OCI-LY3 (cell line): Measurements from ENCODE around the gene CABP4.

Experiments used
- H2AFZ ChIP-seq: fragments of 200-600, 300-600 bp; shearing (Covaris generic); 2 replicates; pipeline ENCODE4 v1.6.0; 2014; ENCODE audit warnings: antibody characterized with exemption, low read depth, low read length
- H3K27ac ChIP-seq: fragments of 200-600, 300-600 bp; sonication (generic); 2 replicates; pipeline ENCODE4 v1.5.1; 2014; ENCODE audit warnings: mild to moderate bottlenecking, low read length, moderate library complexity, mixed read lengths
- H3K27me3 ChIP-seq: fragments of 200-600, 300-600 bp; sonication (generic); 2 replicates; pipeline ENCODE4 v1.6.1; 2014; ENCODE audit warnings: low read depth, low read length, mixed read lengths
- H3K36me3 ChIP-seq: fragments of 200-600, 300-600 bp; sonication (generic); replicated peaks from 2 replicates; pipeline ENCODE3; 2014; ENCODE audit warnings: low read depth, low read length, mixed read lengths
- H3K4me1 ChIP-seq: fragments of 300-600, 200-600 bp; sonication (generic); 2 replicates; pipeline ENCODE4 v1.6.1; 2014; ENCODE audit warnings: low read length, mixed read lengths
- H3K4me2 ChIP-seq: fragments of 200-600, 300-600 bp; sonication (generic); 2 replicates; pipeline ENCODE4 v1.6.1; 2014; ENCODE audit warnings: low read length, mixed read lengths
- H3K4me3 ChIP-seq: fragments of 300-600, 200-600 bp; sonication (generic); 2 replicates; pipeline ENCODE4 v1.5.1; 2014; ENCODE audit warnings: antibody characterized with exemption, mild to moderate bottlenecking, low read length, moderate library complexity
- H3K79me2 ChIP-seq: fragments of 300-600, 200-600 bp; shearing (Covaris generic); 2 replicates; pipeline ENCODE4 v1.6.1; 2014; ENCODE audit warnings: mild to moderate bottlenecking, low read length, mixed read lengths
- H3K9ac ChIP-seq: fragments of 300-600, 200-600 bp; shearing (Covaris generic); 2 replicates; pipeline ENCODE4 v1.6.0; 2014; ENCODE audit warnings: mild to moderate bottlenecking, low read length, moderate library complexity
- H3K9me3 ChIP-seq: fragments of 200-600, 300-600 bp; shearing (Covaris generic); 2 replicates; pipeline ENCODE4 v1.6.1; 2014; ENCODE audit warnings: low read length, mixed read lengths; ENCODE audit not compliant: insufficient read depth
- H4K20me1 ChIP-seq: fragments of 200-600, 300-600 bp; sonication (generic); 2 replicates; pipeline ENCODE4 v1.6.1; 2016; ENCODE audit warnings: low read length, mixed read lengths; ENCODE audit not compliant: insufficient read depth
- CTCF ChIP-seq: fragments of 200-600, 300-600 bp; sonication (generic); IDR thresholded peaks from 2 replicates; pipeline ENCODE4 v1.5.1; 2014; ENCODE audit warnings: antibody characterized with exemption, low read length, low read depth
- EZH2phosphoT487 ChIP-seq: fragments of 200-600 bp; shearing (Covaris generic); IDR thresholded peaks from 2 replicates; pipeline ENCODE4 v1.6.1; 2018; ENCODE audit warnings: antibody characterized with exemption, mixed run types, low read depth

Gene CABP4

DNA sequence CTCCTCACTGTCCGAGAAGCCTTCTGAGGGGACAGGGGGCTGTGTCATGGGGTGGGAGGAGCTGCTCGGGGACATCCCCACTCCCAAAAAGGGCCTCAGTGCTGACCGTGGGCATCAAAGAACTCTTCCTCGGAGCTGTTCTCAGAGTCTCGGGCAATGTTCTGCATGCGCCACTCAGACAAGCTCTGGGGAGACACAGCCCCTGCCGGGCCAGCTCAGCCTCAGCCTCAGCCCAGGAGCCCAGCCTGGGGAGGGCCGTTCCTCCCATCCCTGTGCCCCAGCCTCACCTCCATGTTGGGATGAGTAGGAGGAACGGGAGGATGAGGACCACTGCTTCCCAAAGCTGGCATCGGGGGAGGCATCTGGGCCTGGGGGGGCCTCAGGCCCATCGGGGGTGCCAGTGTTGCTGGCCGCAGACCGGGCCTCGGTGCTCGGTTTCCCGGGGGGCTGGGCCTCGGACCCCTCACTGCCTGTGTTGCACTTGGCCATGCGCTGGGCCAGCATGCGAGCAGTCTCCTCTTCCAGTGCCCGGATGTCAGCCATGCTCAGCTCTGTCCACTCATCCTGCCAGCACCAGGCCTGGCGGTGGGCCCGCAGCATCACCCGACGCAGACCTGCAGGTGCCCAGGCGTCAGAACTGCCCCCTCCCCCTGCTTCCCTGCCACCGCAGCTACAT lies 44.8 kb downstream of the CABP4 start:
- H3K9ac ChIP-seq: no peak overlapping the region
- no peak overlapping the region for H3K27ac ChIP-seq
- no peak overlapping the region for H3K4me3 ChIP-seq
- H3K79me2 ChIP-seq: peaks cover 16% of the 10 kb centered on the region
- H2AFZ ChIP-seq: no peak overlapping the region
- peaks cover 26% of the 10 kb centered on the region for H4K20me1 ChIP-seq
- no peaks in the 10 kb centered on the region for H3K27me3 ChIP-seq
- H3K36me3 ChIP-seq: peaks cover 61% of the 10 kb centered on the region
- TF ChIP-seq CTCF (no peak), EZH2phosphoT487 (no peak)
- H3K4me1 ChIP-seq: peaks cover 6% of the 10 kb centered on the region; the same call in 1 of the 2 replicates
- H3K9me3 ChIP-seq: no peaks in the 10 kb centered on the region
- no peak overlapping the region for H3K4me2 ChIP-seq

- H3K4me3 ChIP-seq: no peak overlapping the region
- no peaks in the 10 kb centered on the region for H3K9me3 ChIP-seq
- no peaks in the 10 kb centered on the region for H3K27me3 ChIP-seq
- no peak overlapping the region for H3K4me2 ChIP-seq
- no peak for TF ChIP-seq CTCF
- no peak for TF ChIP-seq EZH2phosphoT487
- peaks cover 26% of the 10 kb centered on the region for H4K20me1 ChIP-seq
- H3K27ac ChIP-seq: no peak overlapping the region
- H3K4me1 ChIP-seq: peaks cover 8% of the 10 kb centered on the region
- no peak overlapping the region for H2AFZ ChIP-seq
- H3K9ac ChIP-seq: no peak overlapping the region
- peaks cover 56% of the 10 kb centered on the region for H3K36me3 ChIP-seq
- H3K79me2 ChIP-seq: peaks cover 16% of the 10 kb centered on the region
These were observed 45.3 kb downstream of the CABP4 start for GRCh38 chr11:67500484-67500821.

DNA sequence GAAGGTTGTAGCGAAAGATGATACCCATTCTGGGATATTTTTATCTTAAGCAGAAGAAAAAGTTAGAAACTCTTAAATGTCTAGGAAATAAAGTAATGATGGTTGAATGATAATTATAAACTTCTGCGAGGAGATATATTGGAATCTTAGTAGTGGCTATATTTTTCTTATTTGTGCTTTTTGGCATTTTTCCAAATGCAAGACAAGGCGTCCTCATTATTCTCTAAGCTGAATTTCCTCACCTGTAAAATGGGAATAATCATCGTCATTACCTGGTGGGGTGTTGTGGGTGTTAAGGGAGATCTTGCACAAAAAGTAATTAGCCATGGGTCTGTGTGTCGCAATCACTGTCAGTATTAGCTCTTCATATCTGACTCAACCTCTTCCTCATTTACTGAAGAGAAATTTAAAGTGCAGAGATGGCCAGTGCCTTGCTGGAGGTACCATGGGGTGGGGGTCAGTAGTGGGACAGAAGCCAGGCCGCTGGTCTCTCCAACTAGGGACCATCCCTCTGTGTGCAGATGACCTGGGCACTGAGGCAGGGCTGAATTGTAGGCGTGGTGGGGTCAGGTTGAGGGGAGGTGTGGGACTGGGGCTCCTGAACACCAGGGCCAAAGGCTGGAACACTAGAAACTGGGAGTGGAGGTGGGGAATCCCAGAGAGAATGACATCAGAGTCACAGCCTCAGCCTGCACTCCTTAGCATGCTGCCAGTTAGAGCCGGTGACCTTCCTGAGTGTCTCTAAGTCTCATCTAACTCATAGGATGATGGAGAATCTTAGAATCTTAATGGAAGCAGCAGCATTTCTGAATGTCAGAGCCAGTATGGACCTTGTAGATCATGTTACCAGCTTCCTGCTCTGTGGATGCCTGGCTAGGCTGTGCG lies 45.9 kb downstream of the CABP4 start:
- peaks cover 51% of the 10 kb centered on the region for H3K36me3 ChIP-seq
- no peak overlapping the region for H3K9ac ChIP-seq
- H3K27me3 ChIP-seq: no peaks in the 10 kb centered on the region

More for the DNA sequence above, 45.9 kb downstream of the CABP4 start:
- Histone ChIP-seq H3K4me2 (no peak overlapping the region), H3K4me1 (peaks cover 14% of the 10 kb centered on the region), H2AFZ (no peak overlapping the region), H3K27ac (no peak overlapping the region), H3K4me3 (no peak overlapping the region), H4K20me1 (peaks cover 26% of the 10 kb centered on the region), H3K9me3 (no peaks in the 10 kb centered on the region), H3K79me2 (peaks cover 16% of the 10 kb centered on the region)
- TF ChIP-seq CTCF: no peak
- TF ChIP-seq EZH2phosphoT487: no peak
